WTC11 (cell line): ENCODE data around the gene LRFN2.

Source experiments
- ATF2 ChIP-seq: sonication (generic); formaldehyde crosslinking; IDR thresholded peaks from 2 replicates; pipeline ENCODE4 v1.8.1; 2022; ENCODE audit warnings: low read depth, missing genetic modification reagents, borderline replicate concordance
- CTCF ChIP-seq: fragments of 200-600 bp; IDR thresholded peaks from 2 replicates; pipeline ENCODE4 v1.8.0; 2022; ENCODE audit warnings: antibody characterized with exemption
- HMGXB4 ChIP-seq: sonication (generic); formaldehyde crosslinking; IDR thresholded peaks from 2 replicates; pipeline ENCODE4 v1.8.1; 2023; ENCODE audit warnings: mild to moderate bottlenecking, moderate library complexity, missing genetic modification reagents
- JUN ChIP-seq: sonication (generic); formaldehyde crosslinking; IDR thresholded peaks from 2 replicates; pipeline ENCODE4 v1.8.0; 2023; ENCODE audit warnings: mild to moderate bottlenecking, missing genetic modification reagents
- TEAD4 ChIP-seq: sonication (generic); formaldehyde crosslinking; IDR thresholded peaks from 2 replicates; pipeline ENCODE4 v1.8.0; 2022; ENCODE audit warnings: mild to moderate bottlenecking, missing genetic modification reagents
- USF2 ChIP-seq: sonication (generic); formaldehyde crosslinking; IDR thresholded peaks from 2 replicates; pipeline ENCODE4 v1.8.1; 2023; ENCODE audit warnings: mild to moderate bottlenecking, missing genetic modification reagents, moderate library complexity
- ZBTB43 ChIP-seq: sonication (generic); formaldehyde crosslinking; IDR thresholded peaks from 2 replicates; pipeline ENCODE4 v1.8.1; 2023; ENCODE audit warnings: mild to moderate bottlenecking, missing genetic modification reagents
- ZNF121 ChIP-seq: sonication (generic); formaldehyde crosslinking; IDR thresholded peaks from 2 replicates; pipeline ENCODE4 v1.8.0; 2023; ENCODE audit warnings: missing genetic modification reagents
- ZNF396 ChIP-seq: fragments of 250-450 bp; sonication (Bioruptor Pico); IDR thresholded peaks from 2 replicates; pipeline ENCODE4 v1.8.0; 2021; ENCODE audit warnings: mild to moderate bottlenecking, moderate library complexity, borderline replicate concordance

GRCh38 chr6:40568062-40568708 lies 19.0 kb downstream of the LRFN2 start:
- TF ChIP-seq ATF2 (CRISPR knock-in tag) (no peak), ZBTB43 (CRISPR knock-in tag) (no peak), USF2 (CRISPR knock-in tag) (no peak), CTCF (no peak), ZNF121 (no peak), JUN (CRISPR knock-in tag) (no peak), TEAD4 (no peak), HMGXB4 (CRISPR knock-in tag) (no peak), ZNF396 (CRISPR knock-in tag) (no peak)
